Body of pancreas (tissue), 4 donors: Measurements from ENCODE around the gene MBD1.

Source experiments
- POLR2A ChIP-seq, 3 donors: fragments of 450-650 bp; IDR thresholded peaks; one replicate each; pipeline ENCODE4 v1.6.1; 2016; ENCODE audit warnings: antibody characterized with exemption in 3 of 3, mild to moderate bottlenecking in 2 of 3
- TF ChIP-seq, protein P1 (sequence below), 7 experiments: fragments of 450-650 bp in 4 of 7; fragments of 200-600 bp in 3 of 7; sonication (generic) in 3 of 7; IDR thresholded peaks; one replicate each; pipeline ENCODE4 v1.5.1; 2016 to 2019; ENCODE audit warnings: antibody characterized with exemption in 7 of 7

- TF ChIP-seq, protein P1, sequence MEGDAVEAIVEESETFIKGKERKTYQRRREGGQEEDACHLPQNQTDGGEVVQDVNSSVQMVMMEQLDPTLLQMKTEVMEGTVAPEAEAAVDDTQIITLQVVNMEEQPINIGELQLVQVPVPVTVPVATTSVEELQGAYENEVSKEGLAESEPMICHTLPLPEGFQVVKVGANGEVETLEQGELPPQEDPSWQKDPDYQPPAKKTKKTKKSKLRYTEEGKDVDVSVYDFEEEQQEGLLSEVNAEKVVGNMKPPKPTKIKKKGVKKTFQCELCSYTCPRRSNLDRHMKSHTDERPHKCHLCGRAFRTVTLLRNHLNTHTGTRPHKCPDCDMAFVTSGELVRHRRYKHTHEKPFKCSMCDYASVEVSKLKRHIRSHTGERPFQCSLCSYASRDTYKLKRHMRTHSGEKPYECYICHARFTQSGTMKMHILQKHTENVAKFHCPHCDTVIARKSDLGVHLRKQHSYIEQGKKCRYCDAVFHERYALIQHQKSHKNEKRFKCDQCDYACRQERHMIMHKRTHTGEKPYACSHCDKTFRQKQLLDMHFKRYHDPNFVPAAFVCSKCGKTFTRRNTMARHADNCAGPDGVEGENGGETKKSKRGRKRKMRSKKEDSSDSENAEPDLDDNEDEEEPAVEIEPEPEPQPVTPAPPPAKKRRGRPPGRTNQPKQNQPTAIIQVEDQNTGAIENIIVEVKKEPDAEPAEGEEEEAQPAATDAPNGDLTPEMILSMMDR (IDR thresholded peaks at IDR 0.05), result no peak
- no peak for TF ChIP-seq POLR2A (IDR thresholded peaks at IDR 0.05)
Observed at GRCh38 chr18:50310080-50310479, 28.8 kb upstream of the MBD1 start.
